Stomach (tissue), 4 donors: ENCODE measurements around the gene KIAA0930.

ENCODE experiments used
- CTCF ChIP-seq, 7 experiments: fragments of 450-650 bp in 4 of 7; fragments of 200-600 bp in 3 of 7; sonication (generic) in 3 of 7; IDR thresholded peaks; one replicate each; pipeline ENCODE4 v1.5.1; 2016 to 2019; ENCODE audit warnings: antibody characterized with exemption in 7 of 7, control low read depth in 2 of 7, mild to moderate bottlenecking in 1 of 7
- EP300 ChIP-seq: sonication (generic); formaldehyde crosslinking; IDR thresholded peaks from one replicate; pipeline ENCODE4 v1.6.1; 2017; ENCODE audit warnings: antibody characterized with exemption
- POLR2A ChIP-seq, 4 donors: fragments of 450-650 bp; IDR thresholded peaks; one replicate each; pipeline ENCODE4 v1.6.1; 2016; ENCODE audit warnings: antibody characterized with exemption in 4 of 4, control low read depth in 2 of 4, mild to moderate bottlenecking in 1 of 4, moderate library complexity in 1 of 4

GRCh38 chr22:45235101-45235777, 5.5 kb downstream of the KIAA0930 start:
- TF ChIP-seq CTCF (IDR thresholded peaks at IDR 0.05), result no peak
- no peak for TF ChIP-seq EP300
- TF ChIP-seq POLR2A (IDR thresholded peaks at IDR 0.05), result no peak
